ENCODE results near the gene FADS1.

FADS1 gene

GRCh38 chr11:61756147-61756451 lies 60.7 kb downstream of the FADS1 start:
- no peaks in the 10 kb centered on the region for H3K9me3 ChIP-seq (ENCODE audit: control insufficient read depth, insufficient read depth, low read length)
- H3K27ac ChIP-seq (ENCODE audit: low read depth, low read length) = no peak overlapping the region
- no peaks in the 10 kb centered on the region for H4K20me1 ChIP-seq (ENCODE audit: control insufficient read depth, insufficient read depth, low read depth, low read length)
- H3K79me2 ChIP-seq (ENCODE audit: control insufficient read depth, low read length) = no peaks in the 10 kb centered on the region
- no peak for TF ChIP-seq EZH2phosphoT487 (IDR thresholded peaks at IDR 0.05; ENCODE audit: borderline replicate concordance, low read length)
- TF ChIP-seq, protein P1, sequence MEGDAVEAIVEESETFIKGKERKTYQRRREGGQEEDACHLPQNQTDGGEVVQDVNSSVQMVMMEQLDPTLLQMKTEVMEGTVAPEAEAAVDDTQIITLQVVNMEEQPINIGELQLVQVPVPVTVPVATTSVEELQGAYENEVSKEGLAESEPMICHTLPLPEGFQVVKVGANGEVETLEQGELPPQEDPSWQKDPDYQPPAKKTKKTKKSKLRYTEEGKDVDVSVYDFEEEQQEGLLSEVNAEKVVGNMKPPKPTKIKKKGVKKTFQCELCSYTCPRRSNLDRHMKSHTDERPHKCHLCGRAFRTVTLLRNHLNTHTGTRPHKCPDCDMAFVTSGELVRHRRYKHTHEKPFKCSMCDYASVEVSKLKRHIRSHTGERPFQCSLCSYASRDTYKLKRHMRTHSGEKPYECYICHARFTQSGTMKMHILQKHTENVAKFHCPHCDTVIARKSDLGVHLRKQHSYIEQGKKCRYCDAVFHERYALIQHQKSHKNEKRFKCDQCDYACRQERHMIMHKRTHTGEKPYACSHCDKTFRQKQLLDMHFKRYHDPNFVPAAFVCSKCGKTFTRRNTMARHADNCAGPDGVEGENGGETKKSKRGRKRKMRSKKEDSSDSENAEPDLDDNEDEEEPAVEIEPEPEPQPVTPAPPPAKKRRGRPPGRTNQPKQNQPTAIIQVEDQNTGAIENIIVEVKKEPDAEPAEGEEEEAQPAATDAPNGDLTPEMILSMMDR (IDR thresholded peaks at IDR 0.05; ENCODE audit: low read depth, low read length, poor library complexity, severe bottlenecking) = no peak
- H3K36me3 ChIP-seq (ENCODE audit: control insufficient read depth, low read length) = no peaks in the 10 kb centered on the region
- H3K4me1 ChIP-seq (ENCODE audit: control insufficient read depth, low read length) = no peaks in the 10 kb centered on the region
- H3K4me3 ChIP-seq (ENCODE audit: low read length) = no peak overlapping the region
- H3K27me3 ChIP-seq (ENCODE audit: control insufficient read depth, low read length) = peaks cover 24% of the 10 kb centered on the region
- no peaks in the 10 kb centered on the region for H3F3A ChIP-seq (ENCODE audit: control insufficient read depth, insufficient read depth)
- H3K4me2 ChIP-seq (ENCODE audit: low read length) = no peak overlapping the region
- no peaks in the 10 kb centered on the region for H3K9me2 ChIP-seq (replicated peaks; ENCODE audit: control insufficient read depth, low read length)

DNA sequence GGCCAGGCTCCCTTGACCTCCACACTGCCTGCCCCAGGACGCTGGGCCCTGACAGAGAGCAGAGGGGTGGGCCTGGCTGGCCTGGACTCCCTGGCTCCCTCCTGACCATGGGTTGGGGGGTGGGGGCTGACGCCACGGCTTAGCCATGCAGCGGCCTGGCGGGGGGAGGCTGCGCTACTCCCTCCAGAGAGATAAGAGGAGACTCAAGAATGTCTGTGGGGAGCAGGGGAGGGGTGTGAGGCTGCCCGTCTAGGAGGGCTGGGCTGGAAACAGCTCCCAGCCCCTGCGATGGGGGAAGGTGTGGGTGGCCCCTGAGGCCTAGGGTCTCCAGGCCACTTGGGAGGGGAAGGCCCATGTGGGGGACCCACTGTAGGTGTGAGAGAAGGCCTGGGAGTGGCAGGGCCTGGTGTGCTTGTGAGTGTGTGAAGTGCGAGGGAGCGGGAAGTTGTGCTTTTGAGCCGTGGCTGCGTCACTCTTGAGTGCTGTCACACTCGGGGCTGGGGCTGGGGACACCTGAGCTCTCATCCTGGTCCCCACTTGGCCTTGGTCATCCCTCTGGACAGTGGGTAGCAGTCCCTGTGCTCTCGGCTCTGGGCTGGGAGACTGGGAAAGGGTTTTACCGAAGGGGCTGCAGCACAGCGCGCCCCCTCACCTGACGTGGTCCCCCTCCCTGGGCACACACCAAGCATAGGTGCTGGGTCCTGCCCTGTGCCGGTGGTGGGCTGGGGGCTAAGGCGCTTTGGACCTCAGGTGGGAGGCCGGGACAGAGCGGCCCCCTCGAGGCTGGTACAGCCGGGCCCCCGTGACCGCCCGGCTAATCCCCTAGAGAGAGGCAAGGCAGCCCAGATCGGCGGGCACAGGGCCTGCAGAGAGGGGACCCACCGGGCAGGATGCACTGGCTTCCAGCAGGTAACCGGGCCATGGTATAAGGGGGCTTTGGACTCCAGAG lies 62.0 kb downstream of the FADS1 start:
- Histone ChIP-seq H3K4me3 (ENCODE audit: low read length) (no peak overlapping the region), H3F3A (ENCODE audit: control insufficient read depth, insufficient read depth) (no peaks in the 10 kb centered on the region), H3K36me3 (ENCODE audit: control insufficient read depth, low read length) (no peaks in the 10 kb centered on the region), H3K9me2 (replicated peaks; ENCODE audit: control insufficient read depth, low read length) (no peaks in the 10 kb centered on the region), H3K27ac (ENCODE audit: low read depth, low read length) (no peak overlapping the region), H4K20me1 (ENCODE audit: control insufficient read depth, insufficient read depth, low read depth, low read length) (no peaks in the 10 kb centered on the region), H3K4me2 (ENCODE audit: low read length) (no peak overlapping the region), H3K4me1 (ENCODE audit: control insufficient read depth, low read length) (no peaks in the 10 kb centered on the region), H3K27me3 (ENCODE audit: control insufficient read depth, low read length) (peaks cover 31% of the 10 kb centered on the region), H3K9me3 (ENCODE audit: control insufficient read depth, insufficient read depth, low read length) (no peaks in the 10 kb centered on the region), H3K79me2 (ENCODE audit: control insufficient read depth, low read length) (no peaks in the 10 kb centered on the region)
- TF ChIP-seq, protein P1 (IDR thresholded peaks at IDR 0.05; ENCODE audit: low read depth, low read length, poor library complexity, severe bottlenecking) = no peak
- TF ChIP-seq EZH2phosphoT487 (IDR thresholded peaks at IDR 0.05; ENCODE audit: borderline replicate concordance, low read length) = no peak

DNA sequence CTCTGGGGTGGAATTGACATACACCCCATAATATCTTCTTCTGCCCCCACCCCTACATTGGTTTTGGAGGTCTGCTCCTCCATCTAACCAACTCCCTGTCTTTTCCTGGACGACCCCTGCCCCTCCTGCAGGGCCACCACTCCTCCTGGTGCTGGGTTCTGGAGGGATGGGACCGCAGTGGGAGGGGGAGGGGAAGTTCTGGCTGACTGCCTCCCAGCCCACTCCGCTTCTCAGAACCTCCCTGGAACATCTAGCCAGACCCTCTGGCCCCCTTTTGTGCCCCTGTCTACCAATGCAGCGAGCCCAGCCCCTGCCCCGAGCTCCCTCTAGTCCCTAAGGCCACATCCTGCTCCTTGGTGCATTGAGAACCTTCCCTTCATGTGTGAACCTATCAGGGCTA lies 63.1 kb downstream of the FADS1 start:
- no peaks in the 10 kb centered on the region for H3K79me2 ChIP-seq (ENCODE audit: control insufficient read depth, low read length)
- H3K4me3 ChIP-seq (ENCODE audit: low read length) = no peak overlapping the region
- no peaks in the 10 kb centered on the region for H4K20me1 ChIP-seq (ENCODE audit: control insufficient read depth, insufficient read depth, low read depth, low read length)
- no peak overlapping the region for H3K27ac ChIP-seq (ENCODE audit: low read depth, low read length)
- no peaks in the 10 kb centered on the region for H3K9me2 ChIP-seq (replicated peaks; ENCODE audit: control insufficient read depth, low read length)
- no peaks in the 10 kb centered on the region for H3K36me3 ChIP-seq (ENCODE audit: control insufficient read depth, low read length)
- no peaks in the 10 kb centered on the region for H3K9me3 ChIP-seq (ENCODE audit: control insufficient read depth, insufficient read depth, low read length)
- H3F3A ChIP-seq (ENCODE audit: control insufficient read depth, insufficient read depth) = no peaks in the 10 kb centered on the region
- H3K4me2 ChIP-seq (ENCODE audit: low read length) = no peak overlapping the region
- no peaks in the 10 kb centered on the region for H3K4me1 ChIP-seq (ENCODE audit: control insufficient read depth, low read length)
- TF ChIP-seq, protein P1 (IDR thresholded peaks at IDR 0.05; ENCODE audit: low read depth, low read length, poor library complexity, severe bottlenecking) = no peak
- TF ChIP-seq EZH2phosphoT487 (IDR thresholded peaks at IDR 0.05; ENCODE audit: borderline replicate concordance, low read length) = no peak
- H3K27me3 ChIP-seq (ENCODE audit: control insufficient read depth, low read length) = peaks cover 38% of the 10 kb centered on the region
